ENCODE data around the gene NFAM1.

The NFAM1 gene

DNA sequence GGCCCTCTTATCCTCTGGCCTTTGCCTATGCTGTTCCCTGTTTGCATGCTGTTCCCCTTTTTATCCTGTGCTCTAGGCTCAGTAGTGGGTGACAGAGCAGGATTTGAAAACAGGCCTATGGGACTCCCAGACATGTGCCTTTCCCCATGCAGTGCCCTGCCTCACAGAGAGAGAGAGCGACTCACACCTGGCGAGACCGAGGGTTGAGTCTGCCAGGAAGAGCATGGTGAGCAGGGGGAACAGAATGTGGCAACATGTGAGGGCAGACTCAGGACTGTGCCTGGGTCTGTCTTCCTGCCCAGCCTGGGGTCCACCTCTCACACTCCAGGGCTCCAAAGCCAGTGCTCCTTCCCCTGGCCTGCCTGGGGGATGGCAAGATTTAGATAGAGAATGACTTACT lies 75.0 kb downstream of the NFAM1 start:
- DNase-seq, result no peak

DNA sequence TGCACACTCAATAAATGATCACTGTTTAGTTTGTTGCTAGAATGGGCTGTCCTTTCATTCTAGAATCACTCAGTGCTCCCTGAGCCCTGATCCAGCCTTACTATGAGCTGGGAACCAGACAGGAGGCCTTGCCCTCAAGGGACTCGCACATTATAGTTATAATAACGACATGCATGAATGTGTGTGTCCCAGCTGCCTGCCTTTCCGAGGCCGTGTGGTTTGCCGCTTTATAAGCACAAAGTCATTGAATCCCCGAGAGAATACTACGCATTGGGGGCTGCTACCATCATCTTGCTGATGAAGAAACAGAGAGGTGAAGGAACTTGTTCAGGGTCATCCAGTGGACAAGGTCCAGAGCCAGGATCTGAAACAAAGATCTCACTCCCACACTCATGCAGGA lies 75.7 kb downstream of the NFAM1 start:
- DNase-seq, result no peak

DNA sequence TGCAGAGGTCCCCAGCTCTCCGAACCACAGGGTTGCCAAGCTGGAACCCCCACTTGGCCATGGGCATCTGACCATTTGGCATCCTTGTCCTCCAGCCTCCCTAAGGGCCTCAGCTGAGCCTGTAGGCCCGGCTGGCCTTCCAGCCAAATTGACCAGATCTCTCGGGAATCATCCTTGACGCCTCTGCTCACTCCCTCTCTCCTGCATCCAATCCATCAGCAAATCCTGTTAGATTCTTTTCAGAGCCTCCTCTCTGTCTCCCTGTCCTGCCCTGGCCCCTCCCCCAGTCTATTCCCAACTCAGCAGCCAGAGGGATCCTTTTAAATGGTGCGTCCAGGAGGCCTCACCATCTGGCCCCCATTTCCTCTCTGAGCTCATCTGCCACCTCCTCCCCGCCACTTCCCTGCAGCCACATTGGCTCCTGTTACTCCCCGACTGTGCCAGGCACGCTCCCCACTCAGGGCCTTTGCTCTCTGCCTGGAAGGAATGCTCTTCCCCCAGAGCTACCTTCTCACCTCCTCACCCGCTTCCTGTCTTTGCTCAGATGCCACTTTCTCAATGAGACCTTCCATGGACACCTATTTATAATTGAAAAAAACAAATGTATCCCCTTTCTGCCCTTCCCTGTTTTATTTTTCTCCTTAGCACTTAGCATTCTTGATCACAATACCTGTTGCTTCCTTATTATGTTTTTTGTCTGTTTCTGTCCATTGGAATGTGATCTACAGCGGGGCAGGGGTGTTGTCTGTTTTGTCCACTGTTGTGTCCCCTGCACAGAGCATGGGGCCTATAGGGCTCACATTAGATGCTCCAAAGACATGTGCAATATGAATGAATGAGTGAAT lies 78.1 kb downstream of the NFAM1 start:
- no peak for DNase-seq

DNA sequence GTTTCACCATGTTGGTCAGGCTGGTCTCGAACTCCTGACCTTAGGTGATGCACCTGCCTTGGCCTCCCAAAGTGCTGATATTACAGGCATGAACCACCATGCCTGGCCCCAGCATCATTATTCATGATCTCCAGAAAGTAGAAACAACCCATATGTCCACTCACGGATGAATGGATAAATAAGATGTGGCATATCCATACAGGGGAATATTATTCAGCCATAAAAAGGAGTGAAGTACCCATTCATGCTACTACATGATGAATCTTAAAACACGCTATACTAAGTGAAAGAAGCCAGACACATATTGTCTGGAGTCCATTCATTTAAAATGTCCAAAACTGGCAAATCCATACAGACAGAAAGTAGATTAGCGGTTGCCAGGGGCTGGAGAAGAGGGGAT lies 81.8 kb downstream of the NFAM1 start:
- no peak for DNase-seq

DNA sequence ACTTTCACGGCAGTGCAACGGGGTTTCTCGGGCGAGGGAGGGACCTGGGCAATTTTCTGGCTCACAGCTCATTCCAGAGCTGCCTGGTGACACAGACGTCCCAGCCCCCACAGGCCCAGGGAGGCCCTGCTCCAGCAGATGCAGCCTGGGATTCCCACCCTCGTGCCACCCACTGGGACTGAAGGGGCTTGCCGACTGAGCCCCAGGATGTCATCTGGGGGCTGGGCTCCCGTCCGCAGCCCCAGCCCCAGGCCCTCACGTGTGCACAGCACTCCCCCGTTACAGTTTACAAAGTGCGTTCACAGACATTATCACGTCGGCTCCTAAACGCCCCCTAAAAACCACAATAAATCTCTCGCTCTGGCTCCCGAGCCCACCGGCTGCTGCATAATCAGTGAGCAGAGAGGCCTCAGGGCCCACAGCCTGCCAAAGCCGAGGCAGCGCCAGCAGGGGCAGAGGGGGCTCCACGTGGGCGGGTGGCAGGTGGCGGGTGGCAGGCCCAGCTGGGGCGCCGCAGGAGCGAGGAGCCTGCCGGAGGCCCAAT lies 84.8 kb downstream of the NFAM1 start:
- DNase-seq, result no peak

DNA sequence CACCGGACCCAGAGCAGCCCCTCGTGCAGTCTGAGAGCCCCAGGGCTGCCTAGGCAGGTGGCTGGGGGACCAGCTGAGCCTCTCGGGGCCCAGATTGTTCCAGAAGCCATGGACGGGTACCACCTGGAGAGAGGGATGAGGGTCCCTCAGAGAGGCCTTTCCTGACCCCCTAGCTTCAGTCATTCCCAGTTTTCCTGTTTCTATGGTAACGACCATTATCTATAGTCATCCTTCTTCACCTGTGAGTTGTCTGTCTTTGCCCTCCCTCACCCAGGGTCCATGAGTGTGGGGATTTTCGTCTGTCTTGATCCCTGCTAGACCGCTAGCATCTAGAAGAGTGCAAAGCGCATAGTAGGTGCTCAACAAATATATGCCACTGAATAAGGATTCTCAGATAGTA lies 85.5 kb downstream of the NFAM1 start:
- no peak for DNase-seq

DNA sequence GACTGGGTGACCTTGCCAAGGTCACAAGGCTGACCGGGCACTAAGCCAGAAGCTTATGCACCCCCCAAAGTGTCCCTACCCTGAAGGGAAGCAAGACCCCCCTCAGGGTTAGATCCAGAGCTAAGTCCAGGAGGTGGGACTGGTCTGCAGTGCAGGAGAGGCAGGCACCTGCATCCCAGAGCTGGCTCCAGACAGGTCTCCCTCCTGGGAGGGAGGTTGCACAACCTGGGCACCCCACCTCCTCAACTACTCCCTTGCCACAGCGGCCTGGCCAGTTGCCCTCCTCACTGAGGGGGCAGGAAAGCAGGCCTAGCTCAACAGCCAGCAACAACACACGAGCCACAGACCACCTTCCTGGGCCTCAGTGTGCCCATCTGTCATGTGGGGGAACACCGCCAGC lies 86.7 kb downstream of the NFAM1 start:
- DNase-seq, result no peak

DNA sequence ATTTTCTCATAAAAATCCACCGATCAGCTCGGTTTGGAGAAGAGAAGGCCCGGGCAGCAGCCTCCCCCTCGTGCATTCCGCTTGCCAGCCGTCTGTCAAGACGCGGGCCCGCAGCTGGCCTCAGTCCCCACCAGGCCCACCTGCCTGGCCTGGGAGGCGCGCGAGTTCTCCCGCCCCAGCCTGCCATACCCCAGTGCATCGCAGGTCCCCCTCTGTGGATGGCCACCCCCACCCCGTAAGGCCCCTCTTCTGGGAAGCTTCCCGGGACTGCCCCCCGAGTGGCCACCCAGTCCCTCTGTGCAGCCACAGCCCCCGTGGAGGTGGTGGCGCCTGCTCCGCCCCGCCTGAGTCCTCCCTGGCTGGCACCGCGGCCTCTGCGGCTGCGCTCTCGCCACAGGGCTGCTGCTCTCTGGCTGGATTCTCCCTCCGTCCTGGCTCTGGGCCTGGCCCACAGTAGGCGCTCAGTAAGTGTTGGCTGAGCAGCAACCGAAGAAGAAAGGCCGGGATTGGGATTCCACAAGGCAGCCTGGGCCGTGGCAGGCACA lies 87.8 kb downstream of the NFAM1 start:
- DNase-seq, result no peak

DNA sequence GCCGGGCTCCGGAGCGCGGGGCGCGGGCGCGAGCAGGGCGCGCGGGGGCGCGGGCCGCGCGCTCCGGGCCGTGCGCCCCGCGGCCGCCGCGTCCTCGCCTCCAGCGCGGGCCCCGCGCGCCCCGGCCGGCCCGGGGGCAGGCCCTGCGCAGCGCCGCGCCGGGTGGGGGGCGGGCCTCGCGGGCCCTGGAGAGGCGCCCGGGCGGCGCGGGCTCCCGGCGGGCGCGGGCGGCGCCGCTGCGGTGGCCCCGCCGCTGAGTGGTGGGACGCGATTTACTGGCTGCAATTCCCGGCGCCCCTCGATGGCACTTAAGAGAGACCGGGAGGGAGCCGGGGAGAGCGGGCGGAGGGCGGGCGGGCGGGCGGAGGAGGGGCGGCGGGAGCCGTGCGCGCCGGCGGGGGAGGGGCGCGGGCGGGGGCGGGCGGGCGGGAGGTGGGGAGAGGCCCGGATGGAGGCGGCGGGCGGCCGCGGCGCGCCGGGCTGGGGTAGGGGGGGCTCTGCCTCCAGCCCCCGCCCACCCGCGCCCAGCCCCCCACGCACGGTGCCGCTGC lies 88.6 kb downstream of the NFAM1 start:
- DNase-seq, result peak; percentile 34

DNA sequence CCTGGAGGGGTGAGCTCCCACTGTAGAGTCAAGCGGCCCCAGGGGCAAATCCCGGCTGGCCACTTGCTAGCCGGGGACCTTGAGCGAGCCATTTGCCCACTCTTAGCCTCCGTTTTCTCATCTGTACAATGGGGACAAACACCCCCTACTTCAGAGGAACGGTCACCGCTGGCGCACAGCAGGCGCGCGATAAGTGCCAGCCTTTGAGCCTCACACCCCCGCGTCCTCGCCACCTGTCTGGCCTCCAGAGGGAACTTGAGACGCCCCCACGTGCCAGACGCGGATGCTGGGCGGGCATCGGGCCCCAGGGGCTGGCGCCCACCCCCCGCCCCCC lies 89.1 kb downstream of the NFAM1 start:
- no peak for DNase-seq

DNA sequence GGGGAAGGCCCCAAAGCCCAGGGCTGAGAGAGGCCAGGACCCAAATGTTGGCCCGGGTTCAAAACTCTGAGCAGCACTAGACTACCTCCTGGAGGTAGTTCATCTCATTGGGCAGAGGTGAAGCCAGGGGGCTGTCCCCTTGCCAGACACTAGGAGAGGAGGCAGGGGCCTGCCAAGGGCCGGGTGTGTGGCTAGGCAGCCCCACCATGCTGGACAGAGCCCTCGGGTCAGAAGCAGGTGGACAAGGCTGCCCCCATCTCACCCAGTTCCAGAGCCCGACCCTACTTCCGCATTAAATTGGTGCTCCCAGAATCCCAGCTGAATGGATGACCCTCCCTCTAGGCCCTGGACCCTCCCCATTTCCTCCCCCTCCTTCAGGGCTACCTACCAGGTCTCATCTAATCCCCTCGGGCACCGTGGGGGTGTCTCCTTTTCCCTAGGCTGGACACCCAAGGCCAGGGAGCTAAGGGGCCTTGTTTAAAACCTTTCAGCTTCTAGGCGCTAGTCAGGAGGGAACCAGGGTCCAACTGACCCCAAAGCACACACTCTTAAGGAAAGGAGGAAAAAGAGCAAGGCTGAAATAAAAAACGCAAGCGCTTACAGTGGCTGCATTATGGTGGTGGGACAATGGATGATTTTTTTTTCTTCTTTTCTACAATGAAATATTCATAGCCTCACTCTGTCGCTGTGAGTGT lies 89.6 kb downstream of the NFAM1 start:
- DNase-seq, result no peak

DNA sequence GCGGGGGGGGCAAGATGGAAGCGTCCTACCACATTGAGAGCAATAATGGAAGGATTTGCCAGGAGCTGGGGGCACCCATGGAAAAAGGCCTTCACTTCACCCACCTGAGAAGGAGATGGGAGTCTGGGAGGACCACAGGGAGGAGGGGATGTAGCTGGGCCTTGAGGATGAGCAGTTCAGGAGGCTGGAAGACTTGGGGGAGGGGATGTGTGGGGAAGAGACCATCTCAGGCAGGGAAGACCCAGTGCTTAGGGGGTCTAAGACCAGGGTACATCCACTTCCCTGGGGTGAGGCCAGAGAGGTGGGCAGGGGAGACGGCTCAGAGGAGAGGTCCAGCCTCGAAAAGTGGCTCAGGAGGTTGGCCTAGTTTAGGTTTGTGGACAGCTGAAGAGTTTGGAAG lies 90.4 kb downstream of the NFAM1 start:
- DNase-seq, result no peak

DNA sequence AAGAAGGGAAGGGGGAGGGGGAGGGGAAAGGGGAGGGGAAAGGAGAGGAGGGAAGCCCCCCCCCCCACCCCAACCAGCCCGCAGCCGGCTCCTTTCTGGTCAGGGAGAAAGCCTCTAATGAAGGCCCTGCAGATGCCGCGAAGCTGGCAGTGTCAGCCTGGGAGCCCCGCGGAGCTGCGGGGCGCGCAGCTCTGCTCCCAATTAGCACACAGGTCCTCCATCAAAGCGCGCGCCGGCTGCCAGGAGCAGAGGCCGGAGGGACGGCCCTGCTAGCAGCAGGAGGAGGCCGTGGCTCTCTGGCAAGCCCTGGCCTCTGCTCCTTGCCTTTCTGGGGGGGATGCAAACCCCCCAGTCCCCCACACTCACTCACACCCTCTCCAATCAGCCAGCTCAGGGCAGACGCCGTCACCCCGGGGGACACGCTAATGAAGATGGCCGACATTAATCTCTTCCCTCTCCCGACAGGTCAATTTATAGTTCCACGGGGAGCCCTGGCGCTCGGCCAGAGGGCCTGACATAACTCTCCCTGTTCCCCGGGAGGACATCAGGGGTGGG lies 91.3 kb downstream of the NFAM1 start:
- peak; percentile 19 for DNase-seq

DNA sequence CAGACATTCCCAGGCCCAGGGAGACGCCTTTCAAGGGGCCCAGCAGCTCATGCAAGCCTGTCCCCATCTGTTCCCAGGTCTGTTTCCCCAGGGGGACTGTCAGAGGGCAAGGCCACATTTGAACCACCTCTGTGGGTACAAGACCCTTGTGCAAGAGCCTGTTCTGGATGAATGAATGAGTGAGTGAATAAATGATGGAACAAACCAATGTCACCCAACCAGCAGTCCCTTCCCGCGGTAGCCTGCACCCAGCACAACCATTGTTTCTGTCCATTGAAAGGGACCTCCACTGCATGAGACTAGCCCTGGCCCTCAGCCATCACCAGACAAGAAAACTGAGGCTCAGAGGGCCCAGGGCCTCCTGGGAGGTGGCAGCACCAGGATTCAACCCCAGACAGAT lies 92.1 kb downstream of the NFAM1 start:
- no peak for DNase-seq

DNA sequence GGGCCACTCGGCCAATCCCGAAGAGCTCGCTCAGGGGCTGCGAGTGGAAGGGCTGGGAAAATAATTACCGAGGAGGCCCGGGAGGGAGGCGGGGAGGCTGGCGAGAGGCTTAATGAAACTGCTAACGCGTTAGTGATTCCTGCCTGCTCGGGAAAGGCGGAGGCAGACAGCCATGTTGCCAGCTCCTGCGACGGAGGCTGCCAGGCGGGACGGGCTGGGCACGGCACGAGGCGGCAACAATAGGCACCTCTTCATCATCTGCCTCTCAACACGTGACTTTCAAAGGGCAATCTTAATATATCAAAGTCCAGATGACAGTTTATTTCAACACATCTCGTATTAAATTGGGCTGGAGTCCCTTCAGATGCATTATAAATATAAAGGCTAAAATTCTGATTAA lies 93.7 kb downstream of the NFAM1 start:
- no peak for DNase-seq

DNA sequence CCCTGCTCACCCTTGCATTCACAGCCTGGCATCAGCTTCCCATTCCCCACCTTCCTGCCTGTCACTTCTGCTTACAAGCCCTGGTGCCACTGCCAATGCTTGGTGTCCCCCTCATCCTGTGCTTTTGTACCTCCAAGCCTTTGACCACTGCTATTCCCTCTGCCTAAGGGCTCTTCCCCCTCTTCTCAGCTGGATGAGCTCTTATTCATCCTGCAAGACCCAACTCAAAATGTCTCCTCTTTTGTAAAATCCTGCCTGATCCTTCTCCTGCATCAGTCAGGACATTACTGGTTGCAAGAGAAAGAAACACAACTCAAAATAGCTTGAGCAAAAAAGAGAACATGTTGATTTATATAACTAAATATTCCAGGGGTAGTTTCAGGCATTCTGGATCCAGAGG lies 94.8 kb downstream of the NFAM1 start:
- no peak for DNase-seq

DNA sequence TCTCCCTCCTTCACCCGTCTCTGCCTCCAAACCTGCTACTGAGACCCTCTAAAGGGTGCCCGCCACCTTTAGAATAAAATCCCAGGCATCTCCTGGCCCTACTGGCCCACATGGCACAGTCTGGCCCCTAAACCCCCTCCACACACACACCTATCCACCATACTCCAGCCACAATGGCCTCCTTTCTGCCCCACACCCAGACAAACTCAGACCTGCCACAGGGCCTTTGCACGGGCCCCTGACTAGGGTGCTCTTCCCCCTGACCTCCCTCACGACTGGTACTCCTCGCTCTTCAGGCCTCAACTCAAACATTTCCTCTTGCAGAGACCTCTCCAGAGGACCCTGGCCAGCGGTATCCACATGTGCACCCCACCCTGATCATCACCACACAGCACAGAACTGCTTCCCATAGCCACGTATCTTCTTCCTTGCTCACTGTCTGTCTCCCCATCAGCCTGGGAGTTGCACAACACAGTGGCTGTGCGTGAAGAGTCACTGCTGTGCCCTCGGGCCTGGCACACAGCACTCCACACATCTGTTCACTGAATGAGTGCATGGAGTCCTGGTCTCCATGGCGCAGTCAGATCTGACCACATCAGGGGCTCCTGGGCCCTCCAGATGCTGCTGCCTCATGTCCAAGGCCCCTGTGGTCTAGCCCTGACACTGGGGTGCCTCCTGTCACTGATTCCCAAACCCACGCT lies 95.5 kb downstream of the NFAM1 start:
- no peak for DNase-seq

DNA sequence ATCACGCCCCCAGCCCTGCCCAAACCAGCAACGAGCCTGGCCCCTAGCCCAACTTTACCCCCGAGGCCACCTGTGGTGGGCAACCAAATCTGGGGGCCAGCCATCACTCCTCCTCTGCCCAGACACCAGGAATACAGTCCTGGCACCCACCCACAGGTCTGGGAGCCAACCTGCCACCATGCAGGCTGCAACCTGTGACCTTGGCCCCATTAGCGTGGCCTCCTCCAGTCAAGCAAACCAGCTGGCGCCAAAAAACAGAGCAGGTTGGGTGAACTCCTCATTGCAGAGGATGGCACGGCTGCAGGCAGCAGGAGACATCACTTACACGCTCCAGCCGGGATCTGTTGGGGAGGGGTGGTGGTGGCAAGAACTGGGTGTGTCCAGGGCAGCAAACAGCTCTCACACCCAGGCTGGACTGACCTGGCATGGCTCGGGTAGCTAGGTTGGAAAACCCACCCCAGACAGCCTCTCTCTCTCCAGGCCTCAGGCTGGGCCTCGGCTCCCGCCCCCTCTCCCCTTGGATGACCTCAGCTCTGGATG lies 96.3 kb downstream of the NFAM1 start:
- no peak for DNase-seq

DNA sequence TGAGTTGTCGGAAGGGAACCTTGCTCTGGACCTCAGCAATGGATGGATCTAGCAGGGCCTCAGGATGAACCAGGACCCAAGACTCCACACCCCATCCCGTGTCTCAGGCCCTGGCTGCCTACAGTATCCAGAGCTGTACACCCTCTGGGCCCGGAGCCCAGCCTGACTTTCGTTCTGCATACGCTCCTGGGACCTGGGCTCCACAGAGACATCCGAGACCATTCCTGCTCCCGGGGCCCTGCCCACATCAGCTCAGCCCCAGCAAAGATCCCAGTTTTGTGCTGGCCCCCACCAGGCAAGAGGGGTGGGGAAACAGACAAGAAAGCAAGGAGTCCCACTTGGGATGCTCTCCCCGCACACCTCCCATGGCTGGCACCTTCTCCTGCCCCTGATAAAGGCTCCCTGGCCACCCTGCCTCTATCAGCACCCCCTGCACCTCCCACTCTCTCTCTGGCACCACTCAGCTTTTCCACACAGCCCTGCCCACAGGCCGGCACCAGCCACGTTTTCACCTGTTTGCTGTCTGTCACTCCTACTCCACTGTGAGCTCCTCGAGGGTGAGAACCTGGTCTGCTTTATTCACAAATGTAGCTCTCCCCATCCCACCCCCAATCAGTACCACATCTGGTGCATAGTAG lies 97.2 kb downstream of the NFAM1 start:
- DNase-seq, result no peak

DNA sequence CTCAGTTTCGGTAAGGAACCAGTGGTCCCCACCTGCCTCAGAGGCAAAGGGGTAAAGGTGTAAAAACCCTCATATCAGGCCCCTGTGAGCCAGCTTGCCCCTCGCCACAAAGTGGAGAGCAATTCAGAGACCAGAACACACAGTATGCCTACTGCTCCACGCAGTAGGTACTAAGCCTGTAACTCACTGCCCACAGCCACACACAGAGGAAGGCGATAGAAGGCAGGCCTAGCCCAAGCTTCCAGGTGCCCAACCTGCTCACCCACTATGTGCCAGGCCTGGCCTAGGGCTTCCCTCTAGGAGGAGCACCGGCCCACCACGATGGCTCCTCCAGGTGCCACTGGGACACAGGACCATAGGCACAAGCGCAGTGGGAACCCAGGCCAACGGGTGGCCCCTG lies 98.7 kb downstream of the NFAM1 start:
- DNase-seq, result no peak

DNA sequence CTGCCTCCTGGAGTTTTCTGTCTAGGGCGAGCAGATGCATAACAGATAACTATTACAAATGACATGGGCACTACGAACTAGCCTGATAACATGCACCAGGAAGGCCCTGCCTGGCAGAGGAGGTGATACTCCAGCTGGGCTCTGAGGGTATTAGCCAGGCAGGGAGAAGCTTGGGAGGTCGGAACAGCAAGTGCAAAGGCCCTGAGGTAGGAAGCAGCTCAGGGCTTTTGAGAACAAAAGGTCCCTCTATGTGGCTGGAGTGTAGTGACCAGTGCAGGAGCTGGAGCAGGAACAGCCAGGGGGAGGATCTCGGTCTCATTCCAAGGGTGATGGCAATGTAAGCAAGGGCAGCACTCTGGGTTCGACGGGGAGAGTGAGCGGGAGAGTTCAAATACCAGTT lies 100.1 kb downstream of the NFAM1 start:
- DNase-seq, result no peak

DNA sequence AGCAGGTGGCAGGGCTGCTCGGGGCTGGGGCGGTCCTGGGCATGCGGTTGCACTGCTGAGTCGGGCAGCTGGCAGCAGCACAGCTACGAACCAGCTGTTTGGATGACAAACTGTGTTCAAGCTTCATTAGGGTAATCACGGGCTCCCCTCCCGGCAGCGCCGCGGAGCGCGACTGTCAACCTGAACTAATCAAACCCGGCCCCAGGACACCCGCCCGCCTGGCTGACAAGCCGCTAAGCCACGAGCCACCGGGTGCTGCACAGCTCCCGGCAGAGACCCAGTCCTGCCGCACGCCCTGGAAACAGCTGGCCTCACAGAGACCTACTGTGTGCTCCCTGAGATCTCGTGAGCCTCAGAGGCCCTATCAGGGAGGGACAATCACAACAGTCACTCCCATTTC lies 101.2 kb downstream of the NFAM1 start:
- no peak for DNase-seq

Measured in NCI-H774 (cell line).